ENCODE results near the gene ATP9B. TPM values are rescaled to one million over a fixed set of nuclear protein-coding genes. Genes with fewer than 3 reads are reported as not detected.

ATP9B gene
- total RNA-seq, 4 donors from 2014 or later, result 26.0 to 37.4 (median 30.5) TPM

- H3K27ac ChIP-seq (replicated peaks in 1 of 4), result no peak overlapping the region
- WGBS, result 53% methylated on average over 1 of the region's 1 CpG
- H3K9me3 ChIP-seq, result no peaks in the 10 kb centered on the region
- intact Hi-C loops (cut with DNase I), result no loop called here
- H3K27me3 ChIP-seq, result no peaks in the 10 kb centered on the region
- H3K4me1 ChIP-seq, result peaks cover 0 to 26% (median 22%) of the 10 kb centered on the region in 4 donors
- H3K36me3 ChIP-seq, result peaks cover 0 to 12% (median 4%) of the 10 kb centered on the region in 4 donors
- no peak for TF ChIP-seq POLR2AphosphoS5 (IDR thresholded peaks at IDR 0.05)
- TF ChIP-seq EP300 (IDR thresholded peaks at IDR 0.05), result no peak
- TF ChIP-seq CTCF (IDR thresholded peaks at IDR 0.05), result no peak
- no peak for TF ChIP-seq POLR2A (IDR thresholded peaks at IDR 0.05; ENCODE audit: low read depth)
- H3K4me3 ChIP-seq, result no peak overlapping the region
- no peak for DNase-seq (ENCODE audit: extremely low spot score)
Observed at GRCh38 chr18:79095216-79095615, 26.0 kb downstream of the ATP9B start.

- Histone ChIP-seq H3K9me3 (no peaks in the 10 kb centered on the region), H3K4me3 (no peak overlapping the region), H3K4me1 (peaks cover 0 to 4% (median 2%) of the 10 kb centered on the region in 4 donors), H3K36me3 (peaks cover 0 to 15% (median 4%) of the 10 kb centered on the region in 4 donors), H3K27me3 (no peaks in the 10 kb centered on the region), H3K27ac (replicated peaks in 1 of 4) (no peak overlapping the region)
- TF ChIP-seq EP300 (IDR thresholded peaks at IDR 0.05), result no peak
- TF ChIP-seq POLR2AphosphoS5 (IDR thresholded peaks at IDR 0.05), result no peak
- no peak for TF ChIP-seq POLR2A (IDR thresholded peaks at IDR 0.05; ENCODE audit: low read depth)
- TF ChIP-seq CTCF (IDR thresholded peaks at IDR 0.05), result no peak
- intact Hi-C loops (cut with DNase I), result no loop called here
- 82% methylated on average over 2 of the region's 2 CpGs for WGBS
- DNase-seq (ENCODE audit: extremely low spot score), result no peak
Observed at GRCh38 chr18:79100944-79101343, 31.8 kb downstream of the ATP9B start.

GRCh38 chr18:79102886-79103285 lies 33.7 kb downstream of the ATP9B start:
- no peak overlapping the region for H3K27ac ChIP-seq (replicated peaks in 1 of 4)
- no peaks in the 10 kb centered on the region for H3K9me3 ChIP-seq
- WGBS, result 92% methylated on average over 5 of the region's 5 CpGs
- peaks cover 0 to 9% (median 6%) of the 10 kb centered on the region in 4 donors for H3K4me1 ChIP-seq
- no peak for TF ChIP-seq POLR2AphosphoS5 (IDR thresholded peaks at IDR 0.05)
- no peak for TF ChIP-seq EP300 (IDR thresholded peaks at IDR 0.05)
- TF ChIP-seq CTCF (IDR thresholded peaks at IDR 0.05), result no peak
- no peak for TF ChIP-seq POLR2A (IDR thresholded peaks at IDR 0.05; ENCODE audit: low read depth)
- H3K36me3 ChIP-seq, result peaks cover 0 to 6% (median 0%) of the 10 kb centered on the region in 4 donors
- intact Hi-C loops (cut with DNase I), result no loop called here
- H3K4me3 ChIP-seq, result no peak overlapping the region
- DNase-seq (ENCODE audit: extremely low spot score), result no peak
- H3K27me3 ChIP-seq, result no peaks in the 10 kb centered on the region

GRCh38 chr18:79104137-79104536 lies 34.9 kb downstream of the ATP9B start:
- peaks cover 0 to 19% (median 15%) of the 10 kb centered on the region in 4 donors for H3K4me1 ChIP-seq
- intact Hi-C loops (cut with DNase I), result no loop called here
- WGBS, result 92% methylated on average over 2 of the region's 2 CpGs
- H3K27ac ChIP-seq (replicated peaks in 1 of 4), result no peak overlapping the region
- no peak for DNase-seq (ENCODE audit: extremely low spot score)
- peaks cover 0 to 6% (median 0%) of the 10 kb centered on the region in 4 donors for H3K36me3 ChIP-seq
- TF ChIP-seq EP300 (IDR thresholded peaks at IDR 0.05), result no peak
- TF ChIP-seq POLR2AphosphoS5 (IDR thresholded peaks at IDR 0.05), result no peak
- TF ChIP-seq POLR2A (IDR thresholded peaks at IDR 0.05; ENCODE audit: low read depth), result no peak
- TF ChIP-seq CTCF (IDR thresholded peaks at IDR 0.05), result no peak
- H3K4me3 ChIP-seq, result no peak overlapping the region
- no peaks in the 10 kb centered on the region for H3K9me3 ChIP-seq
- H3K27me3 ChIP-seq, result no peaks in the 10 kb centered on the region

- WGBS, result 91% methylated on average over 6 of the region's 6 CpGs
- no peak for TF ChIP-seq CTCF (IDR thresholded peaks at IDR 0.05)
- no peak for TF ChIP-seq POLR2A (IDR thresholded peaks at IDR 0.05; ENCODE audit: low read depth)
- no peak for TF ChIP-seq EP300 (IDR thresholded peaks at IDR 0.05)
- TF ChIP-seq POLR2AphosphoS5 (IDR thresholded peaks at IDR 0.05), result no peak
- intact Hi-C loops (cut with DNase I), result no loop called here
- Histone ChIP-seq H3K4me3 (no peak overlapping the region), H3K9me3 (no peaks in the 10 kb centered on the region), H3K4me1 (peaks cover 0 to 19% (median 15%) of the 10 kb centered on the region in 4 donors), H3K27ac (replicated peaks in 1 of 4) (no peak overlapping the region), H3K36me3 (peaks cover 0 to under 1% (median 0%) of the 10 kb centered on the region in 4 donors), H3K27me3 (no peaks in the 10 kb centered on the region)
- no peak for DNase-seq (ENCODE audit: extremely low spot score)
Observed at GRCh38 chr18:79105455-79105854, 36.3 kb downstream of the ATP9B start.
